T-helper 2 cell treated with Interferon-gamma antibody and Interleukin-4, amounts not matched to agents 100 ng/mL and 5 ng/mL, for 36 hours (primary cell): ENCODE measurements around the gene FETUB. TPM values are rescaled to one million over a fixed set of nuclear protein-coding genes. Genes with fewer than 3 reads are reported as not detected.
"Not testable (repeated sequence)": the region's sequence is repeated elsewhere in the genome, so short reads cannot be mapped to it uniquely, and the experiment has no call there.

Experiments
- intact Hi-C: fragments of 100-400 bp; cut with micrococcal nuclease; formaldehyde crosslinking; loops from one replicate; pipeline ENCODE4 v1.15.1; 2023
- total RNA-seq: library from RNA; stranded (reverse); gene quantifications from 2 replicates; pipeline ENCODE4 v1.2.3, GENCODE V29; 2022

FETUB gene
- total RNA-seq, 1 donor from 2014 or later = not detected

DNA sequence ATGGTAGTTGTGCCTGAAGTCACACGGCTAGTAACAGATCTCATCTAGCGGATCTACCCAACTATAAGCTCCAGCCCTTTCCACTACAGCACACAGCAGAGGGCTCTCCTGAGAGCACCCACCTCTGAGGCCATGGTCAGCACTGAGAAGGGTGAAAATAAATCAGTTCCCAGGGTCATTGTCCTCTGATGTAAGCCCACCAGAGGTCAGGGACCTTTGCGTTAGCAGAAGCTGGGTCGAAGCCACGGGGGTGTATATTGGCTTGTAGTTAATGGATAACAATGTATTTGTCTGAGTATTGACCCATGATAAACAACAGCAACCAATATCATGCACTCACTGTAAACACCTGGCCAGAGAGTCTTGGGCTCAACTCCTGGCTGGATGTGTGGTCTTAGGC lies 6.0 kb upstream of the FETUB start:
- intact Hi-C loops = not testable (repeated sequence)

DNA sequence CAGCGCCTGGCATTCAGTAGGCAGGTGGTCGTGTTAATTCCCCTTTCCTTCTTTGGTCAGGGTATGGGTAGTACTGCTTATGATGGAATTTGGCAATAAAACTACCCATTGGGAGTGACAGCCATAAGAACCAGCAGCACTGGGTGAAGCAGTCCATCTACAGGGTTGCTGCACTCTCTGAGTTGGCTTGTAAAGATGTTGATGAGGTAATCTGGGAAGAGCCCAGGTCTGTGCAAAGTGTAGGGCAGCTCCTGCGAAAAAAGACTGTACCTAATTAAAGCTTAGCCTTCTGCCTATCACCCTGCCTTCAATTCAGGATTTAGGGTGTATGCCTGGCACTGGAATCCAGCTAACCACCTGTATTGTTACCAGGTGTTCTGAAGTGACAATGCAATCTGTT lies 4.7 kb upstream of the FETUB start:
- intact Hi-C loops = no loop called here

DNA sequence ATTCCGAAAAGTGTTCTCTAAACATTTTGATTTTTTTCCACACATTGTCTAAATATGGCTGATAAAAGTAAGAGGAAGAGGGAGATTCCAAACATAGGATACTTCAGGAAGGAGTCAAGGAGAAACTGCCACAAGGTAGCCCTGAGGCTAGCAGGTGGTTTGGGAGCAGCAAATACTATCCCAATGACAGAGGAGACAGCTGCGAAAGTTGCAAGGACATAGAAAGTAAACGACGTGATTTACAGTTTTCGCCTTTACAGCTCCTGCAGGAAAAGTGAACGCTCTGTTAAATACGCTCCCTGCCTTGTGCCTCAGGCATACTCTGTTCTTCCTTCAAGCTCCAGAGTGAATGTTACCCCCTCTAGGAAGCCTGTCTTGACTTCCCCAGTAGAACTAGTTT lies 3.7 kb upstream of the FETUB start:
- intact Hi-C loops = no loop called here

GRCh38 chr3:186637686-186638085 lies 2.5 kb upstream of the FETUB start:
- intact Hi-C loops = no loop called here

GRCh38 chr3:186638259-186638658 lies 1.9 kb upstream of the FETUB start:
- intact Hi-C loops = no loop called here

- intact Hi-C loops = no loop called here
These were observed 247 bp downstream of the FETUB start for GRCh38 chr3:186640473-186640818.

- intact Hi-C loops = no loop called here
These were observed 730 bp downstream of the FETUB start for GRCh38 chr3:186640929-186641328.

DNA sequence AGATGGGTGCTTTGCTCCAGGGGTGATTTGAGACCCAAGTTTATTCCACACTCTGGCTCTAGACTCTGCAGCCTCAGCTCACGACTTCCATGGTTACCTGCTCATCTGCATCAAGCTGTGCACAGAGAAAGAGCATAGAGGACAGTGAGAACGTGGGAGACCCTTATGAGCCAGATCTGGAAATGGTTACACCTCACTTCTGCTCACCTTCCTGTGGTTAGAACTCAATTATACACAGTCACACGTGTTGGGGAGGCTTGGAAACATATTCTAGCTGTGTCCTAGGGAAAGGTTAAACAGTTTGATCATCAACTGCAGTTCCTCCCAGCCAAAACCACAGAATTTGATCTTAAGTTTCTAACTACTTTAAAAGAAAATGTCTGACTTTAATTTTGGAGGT lies 1.8 kb downstream of the FETUB start:
- intact Hi-C loops = no loop called here

GRCh38 chr3:186643493-186643892 lies 3.3 kb downstream of the FETUB start:
- intact Hi-C loops = no loop called here

- intact Hi-C loops = no loop called here
These were observed 4.5 kb downstream of the FETUB start for GRCh38 chr3:186644683-186645082.

DNA sequence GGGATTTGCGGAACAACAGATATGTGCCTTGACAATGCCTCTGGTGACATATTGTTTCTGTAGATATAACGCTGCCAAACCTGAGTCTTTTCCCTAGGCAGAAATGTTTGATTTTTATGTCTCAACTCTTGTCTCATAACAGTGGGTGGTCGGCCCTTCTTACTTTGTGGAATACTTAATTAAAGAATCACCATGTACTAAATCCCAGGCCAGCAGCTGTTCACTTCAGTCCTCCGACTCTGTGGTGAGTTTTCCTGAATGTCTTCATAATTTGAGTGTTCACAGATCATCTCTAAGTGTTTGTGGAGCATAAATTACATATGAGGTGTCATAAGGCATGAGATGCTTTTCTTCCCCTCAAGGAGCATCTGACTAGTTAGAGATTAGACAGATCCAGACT lies 5.9 kb downstream of the FETUB start:
- intact Hi-C loops = no loop called here

DNA sequence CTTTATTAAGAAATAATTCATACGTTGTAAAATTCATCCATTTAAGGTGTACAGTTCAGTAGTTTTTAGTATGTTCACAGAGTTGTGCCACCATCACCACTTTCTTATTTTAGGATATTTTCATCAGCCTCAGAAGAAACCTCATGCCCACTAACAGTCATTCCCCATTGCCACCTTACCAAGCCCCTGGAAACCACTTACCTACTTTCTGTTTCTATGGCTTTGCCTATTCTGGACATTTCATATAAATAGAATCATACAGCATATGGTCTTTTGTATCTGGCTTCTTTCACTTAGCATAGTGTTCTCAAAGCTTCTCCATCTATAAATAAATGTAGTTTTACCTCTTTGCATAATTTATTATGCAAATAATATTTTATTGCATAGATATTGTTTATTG lies 6.6 kb downstream of the FETUB start:
- intact Hi-C loops = no loop called here

DNA sequence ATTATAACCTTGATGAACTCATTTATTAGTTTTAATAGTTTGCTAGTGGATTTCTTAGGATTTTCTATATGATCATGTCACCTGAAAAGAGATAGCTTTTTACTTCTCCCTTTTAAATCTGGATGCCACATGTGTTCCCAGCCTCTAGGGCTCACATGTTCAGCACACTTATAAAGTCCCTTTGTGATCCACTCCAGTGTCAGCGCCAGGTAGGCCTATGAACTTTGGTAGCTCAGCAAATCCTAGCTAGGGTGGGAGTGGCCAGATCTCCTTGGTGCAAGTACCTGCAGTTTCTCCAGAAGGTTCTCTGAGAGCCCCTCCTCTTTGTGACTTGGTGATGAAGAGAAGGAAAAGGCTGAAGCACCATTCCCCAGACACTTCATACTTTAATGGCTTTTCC lies 8.7 kb downstream of the FETUB start:
- intact Hi-C loops = no loop called here

DNA sequence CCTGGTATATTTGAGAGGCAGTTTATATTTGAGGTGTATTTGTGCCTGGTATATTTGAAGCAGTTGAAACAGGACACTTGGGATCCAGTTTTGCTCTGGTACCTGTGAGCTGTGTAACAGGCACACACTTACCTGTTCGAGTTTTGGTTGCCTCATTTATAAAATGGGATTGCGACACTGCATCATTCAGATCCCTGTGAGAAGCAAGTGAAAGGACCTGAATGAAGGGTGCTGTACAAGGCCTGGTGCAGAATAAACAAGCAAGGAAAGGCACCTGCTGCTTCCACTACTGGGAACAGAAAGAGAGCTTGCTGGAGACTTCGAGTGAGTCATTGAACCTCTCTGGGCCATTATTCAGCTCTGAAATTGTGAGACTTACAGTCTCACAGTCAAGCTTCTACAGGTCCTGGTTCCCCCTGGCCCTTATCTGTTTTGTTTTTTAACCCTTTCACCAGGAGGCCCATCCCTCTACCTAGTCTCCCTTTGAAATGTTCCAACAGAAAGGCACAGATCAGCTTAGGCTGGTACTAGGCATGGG lies 11.5 kb downstream of the FETUB start:
- intact Hi-C loops = no loop called here

GRCh38 chr3:186653080-186653707 lies 13.0 kb downstream of the FETUB start:
- intact Hi-C loops = no loop called here

GRCh38 chr3:186653984-186654383 lies 13.8 kb downstream of the FETUB start:
- intact Hi-C loops = no loop called here

- intact Hi-C loops = no loop called here
These were observed 23.3 kb downstream of the FETUB start for GRCh38 chr3:186663361-186664118.

GRCh38 chr3:186664119-186664495 lies 23.9 kb downstream of the FETUB start:
- intact Hi-C loops = no loop called here

- intact Hi-C loops = no loop called here
These were observed 24.3 kb downstream of the FETUB start for GRCh38 chr3:186664506-186664905.

DNA sequence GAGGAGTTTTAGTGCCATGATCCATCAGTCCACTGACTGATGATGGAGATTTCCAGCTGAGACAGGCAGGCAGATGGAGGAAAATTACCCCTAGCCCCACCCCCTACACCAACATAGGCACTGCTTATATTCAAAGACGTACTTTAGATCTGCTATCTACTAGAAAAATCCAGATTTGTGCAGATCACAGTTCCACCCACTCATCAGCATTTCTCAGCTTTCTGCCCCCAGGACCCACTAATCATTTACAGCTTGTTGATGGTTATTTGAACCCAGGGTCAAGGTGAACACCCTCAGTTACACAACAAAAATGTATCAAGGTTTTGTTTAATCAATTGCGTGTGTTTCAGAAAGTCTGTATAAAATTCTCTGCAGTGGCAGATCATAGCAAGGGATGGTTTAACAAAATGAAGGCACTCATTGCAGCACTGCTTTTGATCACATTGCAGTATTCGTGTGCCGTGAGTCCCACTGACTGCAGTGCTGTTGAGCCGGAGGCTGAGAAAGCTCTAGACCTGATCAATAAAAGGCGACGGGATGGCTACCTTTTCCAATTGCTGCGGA lies 25.5 kb downstream of the FETUB start, which contains the start of gene HRG:
Gene HRG (plus strand): TSS at position 390 of the 564 bp plus-strand sequence. CDS start 18 bp downstream, at position 408.
- intact Hi-C loops = no loop called here

DNA sequence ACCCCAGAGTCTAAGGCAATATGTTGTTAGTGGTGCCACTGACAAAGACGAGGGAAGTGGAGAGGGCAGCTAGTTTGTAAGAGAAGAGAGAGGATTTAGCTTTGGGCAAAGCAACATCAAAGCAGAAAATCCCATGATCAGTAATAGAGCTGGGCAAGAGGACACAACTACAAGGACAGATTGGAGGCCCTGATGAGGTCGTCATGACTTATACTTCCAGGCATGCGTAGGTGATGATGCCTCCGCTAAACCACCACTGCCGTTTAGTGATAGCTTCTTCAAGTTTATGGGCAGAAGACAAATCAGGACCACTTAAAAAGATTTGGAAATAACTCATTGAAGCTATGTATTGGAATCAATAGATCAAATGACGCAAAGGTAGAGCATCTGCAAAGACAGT lies 28.2 kb downstream of the FETUB start:
- intact Hi-C loops = no loop called here

DNA sequence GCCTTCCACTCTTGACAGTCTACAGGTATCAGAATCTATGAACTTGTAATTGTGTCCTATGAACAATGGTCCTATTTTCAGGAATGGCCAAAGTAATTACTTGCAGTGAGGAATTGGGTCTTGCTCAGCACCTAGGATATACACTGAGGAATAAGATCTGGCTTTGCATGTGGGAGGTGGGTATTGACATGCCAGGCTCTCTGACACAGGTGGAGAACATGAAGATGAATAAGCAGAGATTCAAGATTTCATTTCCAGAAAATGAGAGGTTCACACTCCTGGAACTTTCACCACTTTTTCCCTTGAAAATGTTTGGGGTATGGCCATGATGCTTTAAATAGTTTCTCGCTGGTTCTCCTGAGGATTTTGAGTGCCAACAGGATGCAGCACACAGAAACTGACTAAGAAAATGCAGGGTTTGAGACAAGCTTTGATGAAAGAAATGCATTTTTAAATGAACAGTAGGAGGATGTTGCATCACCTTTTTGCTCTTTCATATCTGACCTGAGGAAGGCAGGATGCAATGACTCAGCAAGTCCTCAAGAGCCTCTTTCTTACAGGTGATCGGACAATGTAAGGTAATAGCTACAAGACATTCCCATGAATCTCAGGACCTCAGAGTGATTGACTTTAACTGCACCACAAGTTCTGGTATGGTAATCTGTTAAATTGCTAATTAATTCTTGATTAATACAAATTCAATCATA lies 29.3 kb downstream of the FETUB start:
- intact Hi-C loops = no loop called here
